Neural cell (in vitro differentiated cells): ENCODE measurements around the gene TRIM58.

Experiments used
- CTCF ChIP-seq: fragments of 450-650 bp; IDR thresholded peaks from 2 replicates; pipeline ENCODE4 v1.5.1; 2014; ENCODE audit warnings: antibody characterized with exemption, mild to moderate bottlenecking, moderate library complexity; ENCODE audit not compliant: poor library complexity, severe bottlenecking
- EP300 ChIP-seq: fragments of 450-650 bp; conservative IDR thresholded peaks from 2 replicates; pipeline ENCODE4 v1.6.1; 2014; ENCODE audit warnings: antibody characterized with exemption, mild to moderate bottlenecking, moderate library complexity; ENCODE audit not compliant: poor library complexity, severe bottlenecking
- EZH2 ChIP-seq: fragments of 200-600, 300-800 bp; shearing (Covaris generic), sonication (generic); IDR thresholded peaks from 2 replicates; pipeline ENCODE4 v1.6.1; 2014; ENCODE audit warnings: antibody characterized with exemption, low read length, borderline replicate concordance, mild to moderate bottlenecking; ENCODE audit not compliant: insufficient read depth, poor library complexity, severe bottlenecking
- MXI1 ChIP-seq: fragments of 450-650 bp; conservative IDR thresholded peaks from 2 replicates; pipeline ENCODE4 v1.6.1; 2014; ENCODE audit warnings: antibody characterized with exemption, mild to moderate bottlenecking; ENCODE audit not compliant: poor library complexity, severe bottlenecking
- POLR2AphosphoS5 ChIP-seq: IDR thresholded peaks from 2 replicates; pipeline ENCODE4 v1.6.1; 2012
- RAD21 ChIP-seq: fragments of 450-650 bp; conservative IDR thresholded peaks from 2 replicates; pipeline ENCODE4 v1.6.1; 2014; ENCODE audit warnings: antibody characterized with exemption, mild to moderate bottlenecking, moderate library complexity
- REST ChIP-seq: IDR thresholded peaks from 2 replicates; pipeline ENCODE4 v1.6.1; 2012; ENCODE audit warnings: borderline replicate concordance
- SMC3 ChIP-seq: fragments of 450-650 bp; conservative IDR thresholded peaks from 2 replicates; pipeline ENCODE4 v1.6.1; 2014; ENCODE audit warnings: antibody characterized with exemption, mild to moderate bottlenecking, moderate library complexity; ENCODE audit not compliant: poor library complexity
- TAF1 ChIP-seq: IDR thresholded peaks from 2 replicates; pipeline ENCODE4 v1.6.1; 2012; ENCODE audit warnings: low read depth

- TF ChIP-seq CTCF (no peak), EZH2 (no peak), POLR2AphosphoS5 (no peak), SMC3 (no peak), TAF1 (no peak), REST (no peak), MXI1 (no peak), EP300 (no peak), RAD21 (no peak)
Measured at GRCh38 chr1:247914941-247915662, 58.1 kb downstream of the TRIM58 start.
